ENCODE data around the gene ABAT. TPM values are rescaled to one million over a fixed set of nuclear protein-coding genes. Genes with fewer than 3 reads are reported as not detected.

ABAT gene
- total RNA-seq, 1 experiment from 2014 or later, result 6.9 TPM

- H3K4me3 ChIP-seq (ENCODE audit: low read depth, low read length, poor library complexity, severe bottlenecking), result no peak overlapping the region
- intact Hi-C loops (cut with micrococcal nuclease; ENCODE audit: unreplicated experiment), result no loop called here
- no peaks in the 10 kb centered on the region for H3K27me3 ChIP-seq (replicated peaks; ENCODE audit: insufficient read depth, low read depth, low read length, poor library complexity)
- BruUV-seq (replicated peaks), result no TSS peak
- H3K27ac ChIP-seq (ENCODE audit: low read depth, low read length, poor library complexity, severe bottlenecking), result no peak overlapping the region
- no peaks in the 10 kb centered on the region for H3K9me3 ChIP-seq (ENCODE audit: low read depth, low read length, poor library complexity, severe bottlenecking)
- CTCF ChIA-PET, result no interaction called here
- no peaks in the 10 kb centered on the region for H3K4me1 ChIP-seq (ENCODE audit: insufficient read depth, low read length, poor library complexity, severe bottlenecking)
- no peak for DNase-seq (ENCODE audit: low spot score)
- no peaks in the 10 kb centered on the region for H3K36me3 ChIP-seq (ENCODE audit: insufficient read depth, low read length, poor library complexity, severe bottlenecking)
- POLR2A ChIA-PET (ENCODE audit: low non-redundant PET), result no interaction called here
- TF ChIP-seq CTCF (conservative IDR thresholded peaks at IDR 0.05; ENCODE audit: low read depth, low read length), result no peak
- TF ChIP-seq EZH2 (IDR thresholded peaks at IDR 0.05; ENCODE audit: borderline replicate concordance, low read depth, low read length, poor library complexity, severe bottlenecking), result no peak
These were observed 101.7 kb downstream of the ABAT start for GRCh38 chr16:8776129-8776584.

- Histone ChIP-seq H3K4me3 (ENCODE audit: low read depth, low read length, poor library complexity, severe bottlenecking) (no peak overlapping the region), H3K27me3 (replicated peaks; ENCODE audit: insufficient read depth, low read depth, low read length, poor library complexity) (no peaks in the 10 kb centered on the region), H3K27ac (ENCODE audit: low read depth, low read length, poor library complexity, severe bottlenecking) (no peak overlapping the region), H3K9me3 (ENCODE audit: low read depth, low read length, poor library complexity, severe bottlenecking) (no peaks in the 10 kb centered on the region), H3K36me3 (ENCODE audit: insufficient read depth, low read length, poor library complexity, severe bottlenecking) (no peaks in the 10 kb centered on the region), H3K4me1 (ENCODE audit: insufficient read depth, low read length, poor library complexity, severe bottlenecking) (no peaks in the 10 kb centered on the region)
- ChIA-PET CTCF (no interaction called here), POLR2A (ENCODE audit: low non-redundant PET) (interaction anchor here (0.6 kb wide), 1 partner anchor 374 kb away, joined by 6 read pairs; no protein-coding TSS in a partner anchor)
- intact Hi-C loops (cut with micrococcal nuclease; ENCODE audit: unreplicated experiment), result no loop called here
- no TSS peak for BruUV-seq (replicated peaks)
- TF ChIP-seq CTCF (conservative IDR thresholded peaks at IDR 0.05; ENCODE audit: low read depth, low read length), result no peak
- no peak for TF ChIP-seq EZH2 (IDR thresholded peaks at IDR 0.05; ENCODE audit: borderline replicate concordance, low read depth, low read length, poor library complexity, severe bottlenecking)
- DNase-seq (ENCODE audit: low spot score), result no peak
These were observed 102.8 kb downstream of the ABAT start for GRCh38 chr16:8777217-8777616.

- no peak for DNase-seq (ENCODE audit: low spot score)
- no peaks in the 10 kb centered on the region for H3K9me3 ChIP-seq (ENCODE audit: low read depth, low read length, poor library complexity, severe bottlenecking)
- TF ChIP-seq CTCF (conservative IDR thresholded peaks at IDR 0.05; ENCODE audit: low read depth, low read length) (no peak), EZH2 (IDR thresholded peaks at IDR 0.05; ENCODE audit: borderline replicate concordance, low read depth, low read length, poor library complexity, severe bottlenecking) (no peak)
- ChIA-PET POLR2A (ENCODE audit: low non-redundant PET) (interaction anchor here (0.6 kb wide), 1 partner anchor 60 kb away, joined by 4 read pairs; no protein-coding TSS in a partner anchor), CTCF (no interaction called here)
- H3K4me3 ChIP-seq (ENCODE audit: low read depth, low read length, poor library complexity, severe bottlenecking), result no peak overlapping the region
- no peaks in the 10 kb centered on the region for H3K27me3 ChIP-seq (replicated peaks; ENCODE audit: insufficient read depth, low read depth, low read length, poor library complexity)
- intact Hi-C loops (cut with micrococcal nuclease; ENCODE audit: unreplicated experiment), result no loop called here
- no peak overlapping the region for H3K27ac ChIP-seq (ENCODE audit: low read depth, low read length, poor library complexity, severe bottlenecking)
- H3K4me1 ChIP-seq (ENCODE audit: insufficient read depth, low read length, poor library complexity, severe bottlenecking), result no peaks in the 10 kb centered on the region
- no TSS peak for BruUV-seq (replicated peaks)
- H3K36me3 ChIP-seq (ENCODE audit: insufficient read depth, low read length, poor library complexity, severe bottlenecking), result no peaks in the 10 kb centered on the region
These were observed 107.4 kb downstream of the ABAT start for GRCh38 chr16:8781797-8782196.
